Fibroblast of skin of left quadriceps (primary cell): ENCODE results near the gene BANP.
"Not testable (repeated sequence)": the region's sequence is repeated elsewhere in the genome, so short reads cannot be mapped to it uniquely, and the experiment has no call there.

Experiments used
- DNase-seq, 2 experiments: peaks; one replicate each; pipeline ENCODE4 v3.0.0-alpha.2; 2013; ENCODE audit warnings: low read depth in 2 of 2

Gene BANP

GRCh38 chr16:87966685-87967185 lies 15.5 kb downstream of the BANP start:
- DNase-seq = no peak

GRCh38 chr16:87968541-87968940 lies 17.3 kb downstream of the BANP start:
- DNase-seq = no peak

- DNase-seq = no peak
These were observed 19.0 kb downstream of the BANP start for GRCh38 chr16:87970186-87970585.

GRCh38 chr16:87971933-87972332 lies 20.7 kb downstream of the BANP start:
- DNase-seq = no peak

GRCh38 chr16:87973717-87974116 lies 22.5 kb downstream of the BANP start:
- no peak for DNase-seq

GRCh38 chr16:87974178-87974577 lies 22.9 kb downstream of the BANP start:
- no peak for DNase-seq

- peak in 1 of 2 experiments; percentile 52 for DNase-seq
These were observed 25.4 kb downstream of the BANP start for GRCh38 chr16:87976665-87977064.

- no peak for DNase-seq
These were observed 26.9 kb downstream of the BANP start for GRCh38 chr16:87978127-87978526.

- no peak for DNase-seq
These were observed 28.1 kb downstream of the BANP start for GRCh38 chr16:87979352-87979751.

- DNase-seq = not testable (repeated sequence)
These were observed 28.8 kb downstream of the BANP start for GRCh38 chr16:87979911-87980630.

- not testable (repeated sequence) for DNase-seq
These were observed 30.1 kb downstream of the BANP start for GRCh38 chr16:87981376-87981775.

GRCh38 chr16:87982581-87983041 lies 31.4 kb downstream of the BANP start:
- no peak for DNase-seq

GRCh38 chr16:87983072-87983736 lies 32.0 kb downstream of the BANP start:
- DNase-seq = not testable (repeated sequence)

GRCh38 chr16:87983737-87984097 lies 32.5 kb downstream of the BANP start:
- not testable (repeated sequence) for DNase-seq

GRCh38 chr16:87984180-87984579 lies 32.9 kb downstream of the BANP start:
- DNase-seq = not testable (repeated sequence)

GRCh38 chr16:87984632-87985267 lies 33.5 kb downstream of the BANP start:
- no peak for DNase-seq

GRCh38 chr16:87985493-87985892 lies 34.3 kb downstream of the BANP start:
- not testable (repeated sequence) for DNase-seq

GRCh38 chr16:87986361-87986849 lies 35.2 kb downstream of the BANP start:
- peak; percentile 61 for DNase-seq

- DNase-seq = not testable (repeated sequence)
These were observed 37.4 kb downstream of the BANP start for GRCh38 chr16:87988596-87988995.

GRCh38 chr16:87990254-87990653 lies 39.0 kb downstream of the BANP start:
- not testable (repeated sequence) for DNase-seq

GRCh38 chr16:87992142-87992541 lies 40.9 kb downstream of the BANP start:
- DNase-seq = not testable (repeated sequence)

GRCh38 chr16:87993901-87994300 lies 42.7 kb downstream of the BANP start:
- DNase-seq = no peak
